Measurements from ENCODE around the gene PHF2.

DNA sequence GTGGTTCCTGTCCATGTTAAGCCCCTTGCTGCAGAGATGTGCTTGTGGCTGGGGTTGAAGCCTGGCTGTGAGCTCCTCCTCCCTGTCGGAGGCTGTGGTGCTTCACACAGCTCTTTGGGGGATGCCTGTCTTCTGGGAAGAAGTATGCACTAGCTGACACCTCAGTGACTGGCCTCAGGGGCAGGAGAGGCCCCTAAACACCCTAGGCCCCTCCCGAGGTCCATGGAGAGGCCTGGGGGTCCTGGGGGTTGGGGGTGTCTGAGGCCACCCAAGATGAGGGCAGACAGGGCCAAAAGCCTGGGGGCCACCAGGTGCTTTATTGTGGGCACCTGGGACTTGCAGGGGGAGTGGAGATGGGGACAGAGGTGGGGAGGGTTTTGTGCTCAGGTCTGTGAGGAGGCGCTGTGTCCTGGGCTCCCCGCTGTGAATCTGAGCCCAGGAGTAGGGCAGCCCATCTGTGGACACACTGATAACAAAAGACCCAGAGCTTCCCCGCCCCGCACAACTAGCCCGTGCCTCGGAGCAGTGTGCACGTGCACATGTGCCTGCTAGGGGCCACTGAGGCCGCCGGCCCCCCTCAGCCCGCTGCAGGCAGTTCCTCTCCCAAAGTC is 92.0 kb downstream of the PHF2 start:
- no peak for TF ChIP-seq CTCF (IDR thresholded peaks at IDR 0.05)
- TF ChIP-seq POLR2A (IDR thresholded peaks at IDR 0.05): no peak
